Stimulated activated CD8-positive, alpha-beta memory T cell treated with anti-CD3 and anti-CD28 coated beads, Interleukin-4, amount 100 ng/mL, for 48 hours (primary cell): Measurements from ENCODE around the gene GBGT1.
A peak's percentile ranks its signal among the peaks of the same experiment; 100 is the strongest.

Experiments
- DNase-seq: peaks from one replicate; pipeline ENCODE4 v3.0.0-alpha.2; 2020

Gene GBGT1

DNA sequence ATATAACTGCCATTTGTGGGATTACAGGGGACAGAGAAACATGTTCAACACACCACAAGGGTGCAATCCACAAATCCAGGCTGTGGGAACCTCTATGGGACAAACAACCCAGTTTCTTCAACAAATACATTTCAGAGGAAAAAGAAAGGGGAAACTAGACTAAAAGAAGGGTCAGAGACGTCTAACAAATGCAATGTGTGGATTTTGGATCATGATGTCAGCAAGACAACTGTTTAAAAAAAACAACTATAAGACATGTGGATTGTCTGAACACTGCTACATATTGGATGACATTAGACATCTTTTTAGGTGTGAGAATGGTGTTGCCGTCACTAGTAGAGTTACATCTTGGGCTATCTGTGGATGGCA, 38.8 kb downstream of the GBGT1 start:
- DNase-seq = no peak

DNA sequence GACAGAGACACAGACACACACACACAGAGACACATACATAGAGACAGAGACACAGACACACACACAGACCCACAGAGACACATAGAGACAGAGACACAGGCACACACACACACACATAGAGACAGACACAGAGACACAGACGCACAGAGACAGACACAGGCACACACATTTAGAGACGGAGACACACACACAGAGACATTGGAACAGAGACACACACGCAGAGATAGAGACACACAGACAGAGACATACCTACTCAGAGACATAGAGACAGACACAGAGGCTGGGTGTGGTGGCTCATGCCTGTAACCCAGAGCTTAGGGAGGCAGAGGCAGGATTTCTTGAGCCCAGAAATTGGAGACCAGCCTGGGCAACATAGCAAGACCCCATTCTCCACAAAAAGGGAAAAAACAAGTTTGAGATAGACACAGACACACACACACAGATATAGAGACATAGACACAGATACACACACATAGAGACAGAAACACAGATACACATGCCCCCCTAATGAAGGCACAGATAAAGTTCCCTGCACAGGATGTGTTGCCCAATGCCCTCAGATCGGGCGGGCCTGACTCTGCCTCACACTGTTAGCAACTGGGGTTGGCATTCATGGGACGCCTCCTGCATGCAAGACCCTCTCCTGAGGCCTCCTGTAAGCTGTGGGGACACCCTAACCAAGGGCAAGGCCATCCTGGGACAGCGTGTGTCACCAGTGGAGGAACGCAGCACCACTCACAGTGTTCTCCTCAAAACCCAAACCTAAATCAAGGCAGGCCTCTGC, 39.4 kb downstream of the GBGT1 start:
- DNase-seq = no peak

DNA sequence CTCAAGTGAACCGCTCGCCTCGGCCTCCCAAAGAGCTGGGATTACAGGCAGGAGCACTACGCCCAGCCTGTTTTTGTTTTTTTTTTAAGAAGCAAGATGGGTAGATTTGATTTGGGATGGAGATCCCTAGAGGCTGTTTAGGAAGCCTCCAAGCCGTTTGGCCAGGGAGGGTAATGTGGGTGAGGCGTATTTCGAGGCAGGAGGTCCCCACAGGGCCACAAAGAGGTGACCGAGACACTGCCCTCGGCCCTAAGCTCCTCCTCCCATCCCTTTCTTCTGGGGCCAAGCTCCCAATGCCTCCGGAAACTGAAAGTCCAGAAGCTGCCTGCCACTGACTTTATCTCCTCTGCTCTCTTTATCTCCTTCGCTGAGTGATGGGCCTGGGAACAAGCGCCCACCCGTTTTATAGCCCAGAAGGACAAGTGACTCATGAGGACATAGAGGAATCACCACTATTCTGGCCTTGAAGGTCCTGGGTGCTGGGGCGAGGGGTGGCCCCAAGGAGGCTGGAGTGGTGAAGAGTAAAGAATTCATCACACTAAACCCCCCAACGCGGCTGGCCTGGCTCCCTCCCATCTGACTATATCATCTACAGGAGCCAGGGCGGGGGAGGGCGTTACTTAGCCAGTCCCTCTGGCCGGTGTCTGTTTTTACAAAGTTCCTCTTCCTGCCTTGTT, 40.6 kb downstream of the GBGT1 start:
- DNase-seq = no peak

DNA sequence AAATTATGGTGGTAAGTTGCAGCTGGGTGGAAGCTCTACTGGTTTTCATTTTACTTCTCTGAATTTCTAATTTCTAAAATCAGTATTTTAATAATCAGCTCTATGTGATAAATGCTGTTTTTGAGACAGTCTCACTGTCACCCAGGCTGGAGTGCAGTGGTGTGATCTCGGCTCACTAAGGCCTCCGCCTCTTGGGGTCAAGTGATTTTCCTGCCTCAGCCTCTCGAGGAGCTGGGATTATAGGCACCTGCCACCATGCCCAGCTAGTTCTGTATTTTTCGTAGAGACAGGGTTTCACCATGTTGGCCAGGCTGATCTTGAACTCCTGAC, 41.1 kb downstream of the GBGT1 start:
- DNase-seq = no peak

DNA sequence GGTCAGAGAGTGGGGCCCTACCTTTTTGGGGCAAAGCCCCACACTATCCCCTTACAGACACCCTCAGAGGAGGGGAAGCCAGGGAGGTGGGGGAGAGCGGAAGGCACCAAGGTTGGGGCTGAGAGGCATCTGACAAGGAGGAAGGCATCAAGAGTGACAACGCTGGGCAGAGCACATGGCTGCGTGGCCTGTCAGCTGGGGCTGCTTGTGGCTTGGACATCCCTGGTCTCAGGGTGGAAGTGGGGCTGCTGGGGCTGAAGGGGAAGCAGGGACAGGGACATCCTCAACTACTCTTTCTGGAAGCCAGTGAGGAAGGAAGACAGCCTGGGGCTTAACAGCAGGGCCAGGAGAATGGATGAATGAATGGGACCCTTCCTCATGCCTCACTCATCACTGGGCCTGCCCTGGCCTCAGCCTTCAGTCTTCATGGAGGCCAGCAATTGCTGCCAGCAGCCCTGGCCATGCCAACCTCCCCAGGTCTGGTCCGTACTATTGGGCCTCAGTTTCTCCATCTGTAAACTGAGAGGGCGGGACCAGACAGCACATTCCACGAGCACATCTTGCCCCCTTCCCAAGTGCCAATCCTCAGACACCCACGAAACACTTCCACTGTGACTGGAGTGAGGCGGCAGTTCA, 41.7 kb downstream of the GBGT1 start:
- DNase-seq = no peak

DNA sequence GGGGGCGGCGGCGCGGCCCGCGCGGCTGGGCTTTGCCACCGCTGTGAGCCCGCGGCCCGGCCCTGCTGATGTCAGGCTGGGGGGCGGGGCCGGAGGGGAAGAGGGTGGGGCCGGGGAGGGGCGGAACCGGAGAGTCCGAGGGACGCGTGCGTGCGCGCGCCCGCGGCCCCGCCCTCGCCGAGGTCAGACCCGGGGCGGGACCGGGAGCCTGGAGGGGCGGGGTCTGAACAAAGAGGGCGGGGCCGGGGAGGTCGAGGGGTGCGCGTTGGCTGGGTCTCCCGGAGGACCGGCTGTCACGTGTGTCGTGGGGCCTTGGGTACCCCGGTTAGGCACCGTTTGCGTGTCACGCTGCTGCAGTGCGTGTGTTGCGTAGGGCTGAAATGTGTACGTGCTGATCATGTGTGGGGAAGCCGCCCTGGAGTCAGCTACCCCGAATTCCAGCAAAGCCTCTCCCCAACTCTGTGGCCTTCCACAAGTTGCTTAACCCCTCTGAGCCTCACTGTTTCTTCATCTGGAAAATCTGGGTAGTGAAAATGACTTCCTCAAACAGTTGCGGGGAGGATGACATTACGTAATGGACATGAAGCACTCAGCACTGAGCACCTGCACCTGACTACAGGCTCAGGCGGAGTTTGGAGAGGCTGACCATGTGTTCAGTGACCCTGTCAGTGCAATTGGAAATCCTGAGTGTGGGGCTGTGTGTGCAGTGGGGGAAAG, 42.4 kb downstream of the GBGT1 start, which contains the start of gene RALGDS:
RALGDS (minus strand) TSS at position 43 of the 717 bp plus-strand sequence. CDS start 86 bp downstream, outside the sequence.
- peak; percentile 95 for DNase-seq

DNA sequence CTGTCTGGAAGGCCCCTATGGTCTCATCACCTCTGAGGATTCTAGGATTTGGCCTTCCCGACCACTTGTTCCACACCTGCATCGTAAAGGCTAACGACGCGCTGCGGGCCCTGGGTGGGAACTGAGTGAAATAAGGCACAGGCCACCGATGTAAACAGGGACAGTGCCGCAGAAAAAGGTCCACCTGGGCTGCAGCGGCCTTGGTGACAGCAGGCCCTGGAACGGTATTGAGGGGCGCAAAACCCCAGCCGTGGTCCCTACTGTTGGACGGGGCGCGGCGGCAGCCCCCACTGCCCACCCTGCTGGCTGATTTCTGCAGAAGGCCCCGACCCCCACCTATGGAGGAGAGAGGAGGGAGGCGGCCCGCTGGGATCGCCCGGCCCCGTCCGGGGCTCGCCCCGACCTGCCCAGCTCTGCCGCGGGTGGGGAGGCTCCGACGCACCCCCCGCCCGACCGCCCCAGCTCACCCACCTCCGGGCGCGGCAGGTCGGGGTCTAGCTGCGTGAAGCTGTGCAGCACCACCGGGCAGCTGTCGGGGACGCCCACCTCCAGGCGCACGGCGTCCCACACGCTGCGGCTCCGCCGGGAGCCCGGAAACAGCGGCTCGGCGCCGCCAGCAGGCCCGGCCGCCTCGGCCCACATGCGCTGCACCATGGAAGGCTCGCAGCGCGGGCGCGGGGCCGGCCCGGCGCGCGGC, 43.1 kb downstream of the GBGT1 start:
- DNase-seq = no peak

DNA sequence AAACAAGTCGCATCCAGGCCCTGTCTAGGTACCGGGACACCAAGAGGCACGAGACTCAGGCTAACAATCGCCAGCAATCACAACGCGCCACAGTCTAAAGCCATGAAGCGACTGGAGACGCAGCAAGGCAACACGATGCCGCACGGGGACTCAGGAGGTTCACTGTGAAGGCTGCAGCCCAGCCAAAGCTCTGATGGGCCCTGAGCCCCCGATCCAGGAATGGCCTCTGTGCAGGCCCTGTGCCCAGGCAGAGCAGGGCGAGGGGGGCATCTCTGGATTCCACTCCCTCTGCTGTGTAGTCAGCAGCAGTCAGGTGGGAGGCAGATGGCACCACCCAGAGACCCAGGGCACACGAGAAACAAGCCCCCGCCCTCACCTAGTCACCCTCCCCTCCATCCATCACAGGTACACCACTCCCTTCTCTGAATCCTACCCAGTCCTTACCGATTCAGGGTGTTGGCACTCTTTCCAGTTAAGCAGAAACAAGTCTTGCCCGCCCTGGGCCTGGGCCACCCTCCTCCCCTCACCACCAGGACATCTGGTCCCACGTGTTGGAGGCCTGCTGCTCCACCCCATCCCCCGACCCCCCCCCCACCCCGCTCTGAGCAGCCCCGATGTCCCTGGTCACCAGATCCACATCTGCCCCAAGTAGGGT, 43.7 kb downstream of the GBGT1 start:
- DNase-seq = no peak

DNA sequence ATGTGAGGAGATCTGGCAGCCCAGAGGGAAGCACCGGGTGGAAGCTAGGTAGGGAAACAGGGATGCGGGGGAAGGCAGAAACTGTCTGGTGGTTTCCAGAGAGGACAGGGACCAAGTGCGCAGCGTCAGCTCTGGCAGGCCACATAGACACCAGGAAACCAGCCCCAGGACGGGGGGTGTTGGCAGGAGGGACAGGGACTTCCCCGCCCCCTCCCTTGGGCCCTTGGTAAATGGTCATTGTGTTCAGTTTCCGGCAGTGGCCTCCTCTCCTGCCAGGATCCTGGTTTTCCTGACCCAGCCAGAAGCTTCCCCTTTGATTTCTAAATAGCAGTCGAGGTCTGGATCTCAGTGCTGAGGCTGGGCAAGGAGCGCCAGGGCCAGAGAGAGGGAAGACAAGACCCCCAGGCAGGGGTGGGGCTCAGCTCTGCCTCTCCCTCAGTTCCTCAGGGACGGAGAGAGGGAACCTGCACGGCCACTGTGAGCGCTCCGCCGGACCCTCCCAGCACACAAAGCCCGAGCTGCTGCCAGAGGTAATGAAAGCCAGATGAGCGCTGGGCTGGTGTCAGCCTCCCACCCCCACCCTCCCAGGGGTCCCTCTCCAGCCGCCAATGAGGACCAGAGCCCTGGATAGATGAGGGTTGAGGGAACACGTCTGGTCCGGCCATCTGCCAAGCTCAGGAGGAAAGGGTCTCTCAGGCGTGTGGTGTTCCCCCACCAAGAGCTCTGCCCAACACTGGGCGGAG, 44.4 kb downstream of the GBGT1 start:
- DNase-seq = no peak

DNA sequence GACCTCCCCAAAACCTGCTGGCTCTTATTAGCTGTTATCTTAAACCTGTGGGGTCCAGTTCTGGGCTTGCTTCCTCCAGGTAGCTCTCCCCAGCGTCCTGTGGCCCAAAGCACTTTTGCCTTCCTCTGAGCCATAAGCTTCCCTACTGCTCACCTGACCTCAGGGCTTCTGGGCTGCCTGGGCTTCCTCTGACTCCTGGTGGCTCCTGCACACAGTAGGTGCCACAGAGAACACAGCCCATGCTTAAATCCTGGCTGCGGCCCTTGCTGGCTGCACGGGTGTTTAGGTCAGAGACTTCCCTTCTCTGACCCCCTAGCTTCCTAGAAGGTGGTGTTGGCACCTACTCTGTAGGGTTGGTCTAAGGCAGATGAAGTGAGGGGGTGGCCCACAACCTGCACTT, 45.1 kb downstream of the GBGT1 start:
- no peak for DNase-seq

DNA sequence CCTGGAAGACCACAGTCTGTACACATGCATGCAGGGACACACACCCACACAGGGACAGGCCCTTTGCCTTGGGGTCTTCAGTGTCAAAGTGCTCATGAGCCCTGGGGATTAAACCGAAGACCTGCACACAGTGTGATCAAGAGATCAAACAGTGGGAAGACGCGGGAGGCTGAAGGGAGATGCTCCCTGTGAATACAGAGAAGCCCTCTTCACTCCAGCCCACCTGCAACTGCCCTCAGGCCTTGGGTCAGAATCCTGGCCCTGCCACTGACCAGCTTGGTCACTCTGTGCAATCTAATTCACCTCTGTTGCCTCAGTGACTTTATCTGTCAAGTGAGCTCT, 45.6 kb downstream of the GBGT1 start:
- DNase-seq = no peak

DNA sequence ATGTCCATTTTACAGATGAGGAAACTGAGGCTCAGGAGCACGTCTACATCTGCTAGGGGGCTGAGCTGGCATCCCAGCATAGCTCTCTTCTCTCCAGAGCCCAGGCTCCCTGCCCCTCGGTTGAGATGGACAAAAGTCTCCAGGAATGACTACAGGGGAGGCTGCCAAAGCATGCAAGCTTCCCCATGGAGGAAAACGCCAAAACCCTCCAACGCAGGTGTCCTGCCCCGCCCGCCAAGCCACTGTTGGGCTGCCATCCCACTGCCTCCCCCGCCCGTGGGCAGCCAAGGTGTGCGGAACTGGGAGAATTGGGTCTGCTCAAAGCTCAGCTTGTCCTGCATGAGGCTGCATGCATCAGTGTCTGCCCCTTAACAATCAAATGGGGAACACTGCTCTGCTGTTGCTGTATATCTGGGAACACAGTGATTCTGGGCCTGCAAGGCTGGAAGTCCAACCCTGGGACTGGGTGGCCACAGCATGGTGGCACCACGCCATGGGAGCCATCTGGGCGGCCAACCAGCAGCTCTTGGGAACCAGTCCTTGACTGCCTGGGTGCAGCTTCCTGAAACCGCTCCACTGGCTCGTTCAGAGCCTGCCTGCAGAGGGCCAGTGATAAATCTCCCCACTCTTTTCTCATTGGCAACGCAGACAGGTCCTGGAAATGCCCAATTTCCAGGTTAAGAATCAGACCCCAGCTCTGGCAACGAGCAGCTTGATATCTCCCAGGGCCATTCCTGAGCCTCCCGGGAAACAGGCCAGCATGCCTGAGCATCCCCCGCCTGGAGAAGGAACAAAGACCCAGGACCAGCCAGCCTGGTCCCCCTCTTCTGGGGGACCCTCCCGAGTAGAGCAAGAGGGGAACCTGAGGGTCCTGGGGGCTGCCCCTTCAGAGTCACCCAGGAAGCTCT, 46.2 kb downstream of the GBGT1 start:
- no peak for DNase-seq

DNA sequence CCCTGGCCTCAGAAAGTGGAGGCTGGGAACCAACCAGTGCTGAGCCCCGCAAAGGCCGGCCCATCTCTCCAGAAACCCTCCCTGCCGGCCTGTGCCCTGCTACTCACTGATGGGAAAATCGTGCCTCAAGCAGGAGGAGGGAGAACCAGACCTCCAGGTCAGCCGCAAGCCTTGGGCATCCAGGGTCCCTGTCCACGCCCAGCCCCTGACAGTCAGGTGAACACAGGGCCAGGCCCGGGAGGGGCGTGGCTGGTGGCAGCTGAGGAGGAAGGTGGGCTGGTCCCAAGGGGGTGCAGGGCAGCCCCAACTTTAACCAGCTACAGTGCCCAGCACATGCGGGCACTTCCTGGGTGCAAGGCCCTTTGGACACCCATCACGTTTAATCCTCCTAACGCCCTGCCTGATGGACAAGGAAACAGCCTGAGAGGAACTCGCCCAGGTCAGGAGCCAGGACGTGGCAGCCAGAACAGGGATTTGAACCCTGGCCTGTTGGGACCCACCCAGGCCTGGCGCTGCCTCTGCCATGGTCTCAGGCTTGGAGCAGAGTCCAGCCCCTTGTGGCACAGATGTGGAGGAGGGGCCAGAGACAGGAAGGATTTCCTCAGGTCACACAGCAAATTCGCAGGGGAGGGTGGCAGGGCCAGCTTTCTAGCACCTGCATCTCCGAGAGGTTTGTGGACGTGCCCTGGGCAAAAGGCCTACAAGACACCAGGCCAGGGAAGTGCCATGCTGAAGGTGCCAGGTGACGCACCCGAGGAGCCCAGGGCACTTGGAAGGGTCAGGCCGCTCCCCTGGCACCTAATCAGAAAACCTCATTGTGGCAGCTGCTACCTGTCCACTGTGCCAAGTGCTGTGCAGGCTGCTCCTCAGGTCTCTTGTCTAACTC, 47.1 kb downstream of the GBGT1 start:
- DNase-seq = no peak

DNA sequence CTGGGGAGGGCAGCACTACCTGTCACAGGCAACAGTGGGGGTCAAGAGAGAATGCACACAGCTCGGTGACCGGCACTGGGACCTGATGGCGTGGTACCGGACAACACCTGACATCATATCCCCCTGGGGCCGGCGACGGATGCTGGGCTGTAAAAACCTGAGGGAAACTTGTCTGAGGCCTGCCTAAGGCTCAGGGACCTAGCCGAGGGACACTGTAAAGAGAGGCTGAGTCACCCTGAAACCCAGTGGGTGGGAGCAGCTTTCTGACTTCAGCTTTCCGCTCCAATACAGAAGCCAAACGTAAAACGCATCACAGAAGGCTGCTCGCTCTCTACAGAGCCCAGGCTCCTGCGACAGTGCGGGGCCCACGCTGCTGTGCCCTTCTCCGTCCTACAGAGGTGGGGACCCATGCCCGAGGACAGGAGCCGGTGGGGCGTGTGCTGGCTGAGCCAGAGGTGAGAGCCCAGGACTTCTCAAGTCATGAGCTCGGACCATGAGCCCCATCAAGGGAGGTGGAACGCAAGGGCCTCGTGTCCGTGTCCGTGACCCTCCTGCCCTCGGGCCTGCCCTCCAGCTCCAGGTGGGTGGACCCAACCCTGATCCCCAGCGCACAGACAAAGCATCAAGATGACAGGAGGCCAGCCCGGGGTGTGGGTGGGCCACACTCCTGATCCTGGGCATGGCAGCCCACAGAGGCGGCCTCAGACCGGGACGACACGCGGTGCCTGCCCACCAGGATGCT, 47.9 kb downstream of the GBGT1 start:
- peak; percentile 84 for DNase-seq

DNA sequence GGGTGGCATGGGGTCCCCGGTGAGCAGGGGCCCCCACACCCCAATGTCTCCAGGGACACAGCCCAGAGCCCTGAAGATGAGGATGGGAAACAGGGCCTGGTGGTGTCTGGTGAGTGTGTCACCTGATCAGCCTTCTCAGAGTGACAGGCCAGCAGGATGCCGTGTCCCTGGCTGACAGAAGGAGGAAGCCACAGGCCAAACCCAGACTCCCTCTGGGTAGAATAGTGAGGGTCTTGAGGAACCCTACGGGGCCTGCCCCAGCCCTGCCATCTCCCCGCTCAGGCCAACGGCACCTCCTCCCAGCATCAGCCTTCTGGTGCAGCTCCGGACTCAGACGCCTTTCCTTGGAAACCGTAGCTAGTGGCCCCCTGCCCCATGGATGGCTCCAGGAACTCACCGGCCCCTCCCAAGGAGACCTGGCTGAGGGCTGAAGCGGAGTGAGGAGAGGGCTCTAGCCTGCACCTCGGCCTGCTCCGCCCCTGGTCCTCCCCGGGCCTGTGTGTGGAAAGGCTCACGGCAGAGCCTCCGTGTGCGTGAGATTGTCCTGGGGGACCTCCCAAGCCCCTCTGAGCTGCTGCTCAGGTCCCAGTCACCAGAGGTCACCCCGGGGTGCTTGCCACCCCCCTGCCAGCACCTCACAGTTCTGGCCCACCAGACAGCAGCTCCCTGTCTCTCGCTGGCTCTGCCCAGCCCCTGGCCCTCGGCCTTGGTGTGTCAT, 48.7 kb downstream of the GBGT1 start:
- DNase-seq = no peak

DNA sequence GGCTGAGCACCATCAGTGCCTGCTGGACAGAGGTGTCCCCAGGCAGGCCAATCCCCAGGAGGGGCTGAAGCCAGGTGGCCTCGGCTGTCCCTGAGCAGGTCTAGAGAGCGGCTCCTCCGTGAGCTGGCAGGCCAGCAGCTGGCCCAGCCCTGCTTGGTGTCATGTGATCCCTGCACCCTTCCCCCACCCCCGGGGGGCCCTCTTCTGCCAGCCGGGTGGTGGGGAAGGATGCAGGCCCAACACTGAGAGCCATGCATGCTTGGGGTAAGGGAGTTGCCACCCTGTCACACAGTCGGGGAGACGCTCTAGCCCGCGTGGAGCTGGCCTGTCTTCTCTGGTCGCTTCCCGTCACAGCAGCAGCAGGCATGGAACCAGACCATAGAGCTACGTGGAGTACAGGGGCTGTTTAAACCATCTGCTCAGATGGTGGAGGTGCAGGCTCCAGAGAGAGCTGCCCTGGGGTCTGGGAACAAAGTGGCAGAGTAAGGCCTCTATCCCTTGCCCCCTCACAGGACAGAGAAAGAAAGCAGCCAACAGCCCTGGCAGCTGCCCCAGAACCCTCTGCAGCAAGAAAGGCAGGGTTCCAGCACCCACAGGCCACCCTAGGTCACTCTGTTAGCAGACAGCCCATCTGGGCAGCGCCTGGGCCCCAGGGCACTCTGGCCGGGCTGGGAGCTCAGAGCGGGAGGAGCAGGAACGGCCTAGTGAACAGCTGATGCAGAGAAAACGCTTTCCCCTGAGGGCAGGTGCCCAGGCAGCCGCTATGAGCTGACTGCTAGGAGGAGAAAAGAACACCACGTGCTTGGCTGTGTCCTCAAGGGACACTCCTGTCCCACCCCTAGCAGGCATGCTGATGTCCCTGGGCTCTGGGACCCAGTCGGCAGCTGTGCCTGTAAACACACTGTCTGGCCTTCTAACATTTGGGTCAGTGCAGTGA, 49.5 kb downstream of the GBGT1 start:
- no peak for DNase-seq
